HG03280 (cell line): ENCODE data around the gene SIPA1L3.

Experiments
- ATAC-seq: cut with Tn5 transposase; IDR thresholded peaks from one replicate; pipeline ENCODE4 v1.9.1; 2021; ENCODE audit warnings: mild to moderate bottlenecking, moderate library complexity; ENCODE audit not compliant: unreplicated experiment

Gene SIPA1L3

DNA sequence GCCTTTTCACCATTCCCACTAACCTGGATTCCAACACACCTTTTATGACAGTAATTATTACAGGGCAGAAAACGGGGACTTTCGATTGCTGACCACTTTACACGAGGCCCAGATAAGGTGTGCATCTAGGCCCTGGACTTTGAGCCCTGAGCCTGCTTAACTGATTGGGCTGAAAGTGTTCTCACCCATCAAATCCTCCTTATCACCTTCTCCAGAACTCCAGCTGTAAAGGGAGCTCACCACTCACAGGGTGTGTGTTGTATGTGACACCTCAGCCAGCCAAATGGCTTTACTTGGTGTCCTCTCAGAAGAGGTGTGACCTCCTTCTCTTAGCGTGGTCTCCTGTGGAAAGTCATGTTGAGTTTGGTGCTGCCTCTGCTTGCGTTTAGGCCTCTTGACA is 36.5 kb downstream of the SIPA1L3 start:
- ATAC-seq, result no peak

DNA sequence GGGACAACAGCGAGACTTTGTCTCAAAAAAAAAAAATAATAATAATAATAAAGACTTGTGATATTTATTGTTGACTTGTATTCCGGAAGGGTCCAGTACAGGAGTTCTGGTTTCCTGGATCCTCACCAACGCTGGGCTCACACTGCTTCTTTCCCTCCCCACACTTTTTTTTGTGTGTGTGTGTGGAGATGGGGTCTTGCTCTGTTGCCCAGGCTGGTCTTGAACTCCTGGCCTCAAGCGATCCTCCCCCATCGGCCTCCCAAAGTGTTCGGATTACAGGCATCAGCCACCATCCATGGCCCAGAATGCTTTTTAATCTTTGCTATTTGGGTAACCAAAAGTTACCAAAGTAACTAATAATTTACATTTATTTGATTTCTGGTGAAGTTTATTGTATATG is 39.1 kb downstream of the SIPA1L3 start:
- ATAC-seq, result no peak

DNA sequence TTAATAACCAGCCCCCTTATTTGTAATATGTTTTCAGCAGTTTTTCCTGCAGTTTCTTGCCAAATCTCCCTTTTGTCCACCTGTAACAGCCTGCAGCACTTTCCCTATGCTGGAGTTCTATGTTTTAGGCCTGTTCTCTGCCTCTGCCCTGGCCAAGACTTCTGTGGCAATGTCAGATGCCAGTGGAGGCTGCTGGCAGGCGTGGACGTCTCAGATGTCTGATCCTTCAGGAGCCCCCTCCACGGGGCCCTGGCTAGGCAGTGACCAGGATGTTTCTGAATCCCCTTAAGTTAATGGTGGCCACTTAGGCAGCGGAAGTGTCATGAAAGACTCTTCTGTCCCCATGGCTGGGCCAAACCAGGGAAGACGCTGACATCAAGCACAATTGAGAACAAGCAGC is 40.8 kb downstream of the SIPA1L3 start:
- no peak for ATAC-seq

DNA sequence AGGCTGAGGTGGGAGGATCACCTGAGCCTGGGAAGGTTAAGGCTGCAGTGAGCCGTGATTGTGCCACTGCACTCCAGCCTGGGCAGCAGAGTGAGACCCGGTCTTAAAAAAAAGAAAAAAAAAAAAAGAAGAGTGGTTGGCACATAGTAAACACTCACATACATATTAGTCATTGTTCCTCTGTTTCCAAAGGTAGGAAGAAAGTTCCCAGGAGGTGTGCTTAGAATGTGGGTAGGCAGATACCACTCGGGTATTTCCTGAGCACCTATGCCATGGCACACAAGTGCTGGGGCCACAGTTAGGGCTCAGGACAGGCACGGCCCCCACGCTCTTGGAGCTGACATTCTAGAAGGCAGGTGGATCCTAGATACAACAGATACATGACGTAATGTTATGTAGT is 41.4 kb downstream of the SIPA1L3 start:
- no peak for ATAC-seq

DNA sequence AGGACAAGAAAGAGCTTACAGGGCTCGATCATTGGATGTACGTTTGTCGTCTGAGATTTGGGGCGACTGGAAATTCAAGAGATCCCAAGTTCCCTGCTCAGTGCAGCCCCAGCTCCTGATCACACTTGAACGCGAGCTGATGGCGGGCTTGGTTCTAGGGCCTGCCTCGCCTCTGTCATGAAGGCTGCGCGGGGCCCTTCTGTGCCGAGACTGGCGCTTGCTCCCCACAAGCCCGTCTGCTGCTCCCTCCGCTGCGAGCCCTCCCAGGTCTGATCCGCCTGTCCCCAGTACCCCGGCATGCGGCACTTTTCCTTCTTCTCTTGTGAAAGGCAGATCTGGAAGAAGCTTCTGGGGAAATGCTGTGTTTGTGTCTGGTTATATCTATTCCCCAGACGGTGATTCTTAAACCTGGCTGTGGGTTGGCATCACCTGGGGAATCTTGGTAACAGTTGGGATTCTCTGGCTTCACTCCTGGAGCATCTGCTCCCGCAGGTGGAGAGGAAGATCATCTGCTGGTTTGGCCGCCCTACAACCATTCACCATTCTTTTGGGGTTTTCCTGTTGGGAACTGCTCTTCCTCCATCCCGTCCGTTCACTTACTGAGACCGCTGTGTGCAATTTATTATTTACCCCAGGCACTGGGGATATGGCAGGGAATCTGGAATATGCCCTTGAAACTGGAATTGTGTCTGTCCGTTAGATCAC is 43.6 kb downstream of the SIPA1L3 start:
- no peak for ATAC-seq

DNA sequence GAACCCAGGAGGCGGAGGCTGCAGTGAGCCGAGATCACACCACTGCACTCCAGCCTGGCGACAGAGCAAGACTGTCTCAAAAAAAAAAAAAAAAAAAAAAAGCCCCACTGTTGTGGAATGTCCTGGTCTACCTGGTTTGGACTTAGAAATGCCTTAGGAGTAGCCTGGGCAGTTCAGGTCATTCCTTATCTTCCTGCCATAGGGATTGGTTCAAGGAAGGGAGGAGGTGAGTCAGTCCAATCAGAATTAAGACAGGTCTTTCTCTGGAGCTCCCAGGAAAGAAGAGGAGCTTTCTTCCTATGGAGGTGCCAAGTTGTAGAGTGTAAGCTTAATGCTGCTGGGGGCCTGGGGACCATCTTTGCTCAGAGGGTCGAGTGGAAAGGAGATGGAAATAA is 44.8 kb downstream of the SIPA1L3 start:
- no peak for ATAC-seq

DNA sequence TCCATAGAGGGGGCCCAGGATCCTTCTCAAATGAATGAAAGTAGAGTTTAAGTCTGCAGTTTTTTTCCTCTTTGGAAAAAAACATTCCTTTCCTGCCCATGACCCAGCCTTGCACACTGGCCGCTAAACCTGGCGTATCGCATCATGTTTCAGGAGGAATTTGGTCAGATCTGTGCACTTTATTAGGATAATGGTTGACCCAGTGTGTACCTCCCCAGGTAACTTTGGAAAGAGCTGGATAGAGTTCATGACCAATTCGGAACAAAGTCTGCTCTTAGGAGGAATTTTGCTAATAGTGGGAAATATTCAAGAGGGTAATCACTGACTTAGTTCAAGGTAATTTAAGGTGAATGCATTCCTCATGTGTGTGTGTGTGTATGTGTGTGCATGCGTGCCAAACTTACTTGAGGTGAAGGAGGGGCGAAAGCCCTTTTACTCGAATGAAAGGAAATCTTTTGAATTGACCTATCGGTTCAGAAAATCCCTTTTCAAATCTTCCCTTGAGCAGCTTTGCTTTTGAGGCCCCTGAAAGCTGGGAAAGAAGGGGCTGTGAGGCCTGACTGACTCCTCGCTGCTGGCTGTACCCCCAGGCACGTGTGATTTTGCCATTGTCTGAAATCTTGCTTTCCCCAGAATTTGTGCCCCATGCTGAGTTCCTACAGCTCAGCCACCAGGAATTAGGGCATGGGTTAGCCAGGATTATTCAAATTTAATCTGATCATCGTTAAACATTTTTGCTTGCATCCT is 46.3 kb downstream of the SIPA1L3 start:
- ATAC-seq, result no peak

DNA sequence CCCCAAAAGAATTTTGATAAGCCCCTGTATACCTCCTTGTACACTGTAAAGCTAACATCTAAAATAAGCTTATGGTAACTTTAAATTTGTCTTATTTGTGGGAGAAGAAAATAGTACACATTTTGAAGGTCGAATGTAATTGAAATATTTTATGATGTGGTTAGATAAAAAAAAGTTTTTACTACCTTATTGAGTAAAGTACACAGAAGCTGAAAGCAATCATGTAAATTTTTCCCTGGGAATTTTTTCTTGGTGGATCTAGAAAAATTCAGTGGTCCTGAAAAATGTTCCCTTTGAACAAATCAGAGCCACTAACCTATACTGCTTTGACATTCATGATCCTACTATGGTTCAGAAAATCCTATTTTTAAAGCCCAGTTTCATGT is 46.9 kb downstream of the SIPA1L3 start:
- no peak for ATAC-seq

DNA sequence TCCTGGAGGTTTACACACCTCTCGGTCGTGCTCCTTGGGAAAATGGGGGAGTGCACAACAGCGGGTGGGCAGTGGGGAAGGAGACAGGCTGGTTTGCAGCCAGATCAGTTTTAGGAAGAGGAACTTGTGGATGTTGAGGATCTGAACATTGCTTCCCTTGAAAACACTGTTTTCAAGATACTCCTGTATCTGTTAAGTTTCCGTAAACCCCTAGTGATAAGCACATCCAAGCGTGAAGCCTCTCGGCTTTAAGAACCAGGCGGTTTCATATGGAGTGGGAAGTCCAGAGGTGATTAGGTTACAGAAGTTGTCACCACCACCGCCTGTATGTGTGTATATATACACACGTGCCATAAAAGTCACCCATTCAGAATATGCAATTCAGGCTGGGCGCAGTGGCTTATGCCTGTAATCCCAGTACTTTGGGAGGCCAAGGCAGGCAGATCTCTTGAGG is 47.4 kb downstream of the SIPA1L3 start:
- no peak for ATAC-seq

DNA sequence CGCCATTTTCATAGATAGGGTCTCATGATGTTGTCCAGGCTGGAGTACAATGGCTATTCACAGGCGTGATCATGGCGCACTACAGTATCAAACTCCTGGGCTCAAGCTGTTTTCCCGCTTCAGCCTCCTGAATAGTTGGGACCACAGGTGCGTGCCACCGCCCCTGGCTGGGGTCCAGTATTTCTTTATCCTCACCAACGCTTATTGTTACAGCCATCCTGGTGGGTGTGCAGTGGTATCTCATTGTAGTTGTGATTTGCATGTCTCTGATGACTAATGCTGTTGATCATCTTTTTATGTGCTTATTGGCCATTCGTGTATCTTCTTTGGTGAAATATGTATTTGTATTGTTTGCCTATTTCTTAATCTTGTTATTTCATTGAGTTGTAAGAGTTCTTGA is 49.0 kb downstream of the SIPA1L3 start:
- no peak for ATAC-seq

DNA sequence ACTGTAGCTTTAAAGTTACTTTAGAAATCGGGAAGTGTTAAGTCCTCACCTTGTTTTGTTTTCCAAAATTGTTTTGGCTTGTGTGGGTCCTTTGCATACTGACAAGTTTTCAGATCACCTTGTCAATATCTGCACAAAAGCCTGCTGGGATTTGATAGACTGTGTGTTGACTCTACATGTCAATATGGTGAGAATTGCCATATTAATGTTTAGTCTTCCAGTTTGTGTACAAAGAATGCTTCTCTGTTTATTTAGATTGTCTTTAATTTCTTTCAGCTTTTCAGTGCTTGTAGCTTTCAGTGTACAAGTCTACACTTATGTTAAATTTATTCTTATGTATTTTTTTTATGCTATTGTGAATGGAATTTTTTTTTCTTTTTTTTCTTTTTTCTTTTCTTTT is 50.2 kb downstream of the SIPA1L3 start:
- no peak for ATAC-seq

DNA sequence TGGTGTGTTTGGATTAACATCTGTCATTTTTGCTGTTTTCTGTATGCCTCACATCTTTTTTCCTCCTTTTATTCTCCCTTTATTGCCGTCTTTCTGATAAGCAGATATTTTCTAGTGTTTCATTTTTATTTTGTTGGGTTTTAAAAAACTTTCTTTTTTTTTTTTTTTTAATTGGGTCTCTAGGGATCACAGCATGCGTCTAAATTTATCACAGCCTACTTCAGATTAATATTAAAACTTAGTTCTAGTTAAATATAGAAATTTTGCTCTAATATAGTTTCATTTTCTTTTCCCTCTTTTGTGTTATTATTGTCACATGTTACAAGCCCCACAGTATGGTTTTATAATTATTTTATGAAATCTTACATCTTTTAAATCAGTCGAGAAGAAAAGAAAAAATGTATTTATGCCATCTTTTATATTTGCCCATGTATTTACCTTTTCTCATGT is 52.7 kb downstream of the SIPA1L3 start:
- ATAC-seq, result no peak

DNA sequence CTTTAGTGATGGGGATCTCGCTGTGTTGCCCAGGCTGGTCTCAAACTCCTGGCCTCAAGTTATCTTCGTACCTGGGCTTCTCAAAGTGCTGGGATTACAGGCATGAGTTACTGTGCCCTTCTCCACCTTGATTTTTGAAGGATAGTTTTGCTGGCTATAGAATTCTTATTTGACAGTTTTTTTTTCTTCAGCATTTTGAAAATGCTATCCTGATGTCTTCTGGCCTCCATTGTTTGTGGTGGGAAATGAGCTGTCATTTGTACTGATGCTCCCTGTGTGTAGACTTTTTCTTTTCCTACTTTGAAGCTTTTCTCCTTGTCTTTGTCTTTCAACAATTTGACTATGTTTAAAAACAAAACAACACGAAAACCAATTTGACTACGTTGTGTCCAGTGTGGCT is 54.2 kb downstream of the SIPA1L3 start:
- no peak for ATAC-seq

DNA sequence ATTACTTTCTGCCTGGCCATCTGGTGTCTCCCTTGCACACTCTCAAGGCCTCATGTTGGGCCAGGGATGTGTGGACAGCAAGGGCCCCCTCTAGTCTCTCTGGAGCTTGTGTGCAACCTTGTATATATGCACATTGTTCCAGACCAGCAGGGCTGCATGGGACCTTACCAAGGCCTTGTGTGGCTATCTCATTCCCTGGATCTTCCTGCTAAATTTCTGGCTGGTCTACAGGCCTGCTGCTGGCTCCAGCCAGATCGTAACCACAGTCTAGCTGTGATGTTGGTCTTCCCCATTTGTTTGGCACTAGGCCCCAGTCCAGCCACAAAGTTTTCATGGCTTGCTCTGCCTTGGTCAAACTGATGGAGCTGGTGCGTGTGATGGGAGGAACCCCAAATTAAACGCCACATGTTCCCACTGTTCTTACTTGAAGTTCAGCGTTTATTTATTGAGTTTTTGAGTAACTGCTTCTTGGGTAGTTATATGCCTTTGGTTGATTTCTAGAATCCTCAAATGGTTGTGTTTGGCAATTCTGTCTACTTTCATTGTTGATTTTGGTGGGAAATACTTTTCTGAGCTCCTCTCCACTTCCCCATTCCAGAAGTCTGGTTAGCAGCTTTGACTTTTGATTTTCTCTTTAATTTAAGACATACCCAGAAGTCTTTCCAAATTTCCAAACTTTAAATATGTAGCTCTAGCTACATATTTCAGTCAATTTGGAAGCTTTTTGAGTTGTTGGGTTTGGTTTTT is 56.4 kb downstream of the SIPA1L3 start:
- ATAC-seq, result no peak

DNA sequence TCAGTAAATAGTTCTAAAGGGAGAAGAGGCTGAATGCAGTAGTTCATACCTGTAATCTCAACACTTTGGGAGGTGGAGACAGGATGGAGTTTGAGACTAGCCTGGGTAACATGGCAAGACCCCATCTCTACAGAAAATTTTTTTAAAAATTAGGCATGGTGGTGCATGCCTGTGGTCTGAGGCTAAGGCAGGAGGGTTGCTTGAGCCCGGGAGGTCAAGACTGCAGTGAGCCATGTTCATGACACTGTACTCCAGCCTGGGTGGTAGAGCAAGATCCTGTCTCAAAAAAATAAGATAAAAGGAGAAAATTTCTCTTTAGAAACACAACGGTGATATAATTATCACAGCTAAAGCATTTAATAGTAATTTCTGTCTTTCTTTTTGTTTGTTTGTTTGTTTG is 57.1 kb downstream of the SIPA1L3 start:
- ATAC-seq, result no peak

DNA sequence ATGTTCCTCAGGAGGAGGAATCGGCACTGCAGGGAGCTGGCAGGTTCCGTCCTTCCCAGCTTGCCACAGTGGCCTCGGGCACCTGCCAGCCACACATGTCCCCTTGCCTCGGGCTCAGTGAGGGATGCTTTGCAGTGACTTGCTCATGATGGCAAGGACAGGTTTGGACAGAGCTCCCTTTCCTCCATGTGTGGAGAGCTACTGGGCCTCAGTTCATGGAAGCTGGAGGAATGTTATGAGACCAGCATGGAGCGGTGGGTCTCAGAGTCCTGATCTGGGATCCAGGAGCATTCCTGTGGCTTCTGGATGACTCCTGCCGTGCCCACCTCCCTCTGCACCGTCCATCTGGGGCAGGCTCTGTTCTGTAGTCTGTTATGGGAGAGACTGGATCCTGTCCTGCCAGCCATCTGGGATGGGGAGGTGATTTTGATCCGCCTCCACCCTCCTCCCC is 59.2 kb downstream of the SIPA1L3 start:
- no peak for ATAC-seq

DNA sequence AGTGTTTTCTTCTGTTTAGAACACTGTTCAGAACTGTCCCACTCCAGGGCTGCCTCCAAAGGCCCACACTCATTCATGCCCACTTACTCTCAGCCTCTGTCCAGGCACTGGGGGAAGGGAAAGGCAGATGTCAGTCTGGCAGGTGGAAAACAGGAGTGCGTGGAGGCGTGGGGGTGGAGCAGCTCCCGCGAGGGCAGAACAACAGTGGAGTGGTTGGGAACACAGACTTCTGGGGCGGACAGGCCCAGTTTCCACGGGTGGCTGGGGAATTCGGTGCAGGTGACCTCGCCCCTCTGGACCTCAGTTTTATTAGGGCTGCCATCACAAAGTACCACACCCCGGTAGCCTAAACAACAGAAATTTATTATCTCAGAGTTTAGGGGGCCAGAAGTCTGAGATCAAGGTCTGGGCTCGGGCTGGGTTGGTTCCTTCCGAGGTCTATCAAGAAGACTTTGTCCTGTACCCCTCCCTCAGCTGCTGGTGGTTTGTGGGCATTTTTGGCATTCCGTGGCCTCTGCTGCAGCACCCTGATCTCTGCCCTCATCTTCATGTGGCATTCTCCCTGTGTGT is 59.7 kb downstream of the SIPA1L3 start:
- no peak for ATAC-seq

DNA sequence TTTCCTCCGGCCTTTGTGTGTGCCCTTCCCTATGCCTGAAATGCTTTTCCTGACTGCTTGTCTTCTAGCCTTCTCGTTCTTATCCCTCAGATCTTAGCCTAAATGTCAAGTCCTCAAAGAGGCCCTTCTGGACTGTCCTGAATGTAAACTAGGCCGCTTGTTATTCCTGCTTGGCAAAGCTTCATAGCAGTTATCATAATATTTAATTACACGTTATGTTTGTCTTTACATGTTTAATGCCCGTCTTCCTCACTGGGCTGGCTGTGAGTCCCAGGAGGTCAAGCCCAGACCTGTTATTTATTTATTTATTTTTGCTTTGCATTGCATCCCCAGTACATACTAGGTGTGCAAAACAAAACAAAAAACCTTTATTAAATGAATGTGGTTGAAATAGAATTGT is 62.7 kb downstream of the SIPA1L3 start:
- no peak for ATAC-seq

DNA sequence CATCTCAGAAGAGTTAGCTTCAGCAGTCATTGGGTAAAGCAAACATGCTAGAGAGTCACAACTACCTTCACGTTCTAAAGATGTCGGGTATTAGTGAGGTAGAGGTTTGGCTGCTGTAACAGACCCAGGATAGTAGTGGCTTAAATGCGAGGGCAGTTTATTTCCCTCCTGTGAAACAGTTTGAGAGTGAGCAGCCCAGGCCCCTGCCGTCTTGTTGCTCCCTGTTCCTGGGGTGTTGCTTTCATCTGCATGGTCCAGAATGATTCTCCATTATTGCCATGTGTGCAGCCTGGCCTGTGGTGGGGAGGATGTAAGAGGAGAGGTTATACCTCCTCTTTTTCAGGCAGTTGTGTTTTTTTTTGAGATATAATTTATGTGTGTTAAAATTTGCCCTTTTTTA is 63.7 kb downstream of the SIPA1L3 start:
- ATAC-seq, result no peak

DNA sequence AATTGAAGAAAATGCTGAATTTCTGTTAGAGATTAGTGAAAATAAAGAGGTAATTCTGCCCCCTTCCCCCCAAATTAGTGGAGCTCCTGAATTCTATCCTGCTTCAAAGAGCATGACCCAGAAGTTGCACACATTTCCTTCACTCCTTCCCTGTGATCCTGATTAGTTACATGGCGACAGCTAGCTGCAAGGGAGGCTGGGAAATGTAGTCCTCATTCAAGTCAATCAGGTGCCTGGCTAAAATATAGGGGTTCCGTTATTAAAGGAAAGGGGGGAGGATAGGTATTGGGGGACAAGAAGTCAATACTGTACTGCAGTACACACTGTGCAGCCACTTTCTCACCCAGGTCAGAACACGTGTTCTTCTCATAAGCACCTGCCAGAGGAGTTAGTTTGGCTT is 65.8 kb downstream of the SIPA1L3 start:
- no peak for ATAC-seq

DNA sequence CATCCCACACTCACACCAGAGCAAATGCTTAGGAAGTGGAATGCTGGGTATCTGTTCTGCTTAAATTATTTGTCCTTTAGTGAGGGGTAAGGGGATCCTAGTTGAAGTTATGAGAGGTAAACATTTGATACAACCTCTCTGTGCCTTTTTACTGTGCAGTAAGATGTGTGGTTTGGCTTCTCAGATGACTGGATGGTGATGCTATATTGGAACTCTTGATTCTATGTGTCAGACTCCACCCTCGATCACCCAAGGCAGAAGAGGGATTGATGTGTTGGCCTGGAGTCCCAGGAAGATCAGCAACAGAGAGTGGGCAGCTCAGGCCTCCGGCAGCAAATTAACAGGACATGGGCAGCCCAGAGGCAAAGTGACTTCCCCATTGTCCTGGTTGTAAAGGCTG is 66.7 kb downstream of the SIPA1L3 start:
- ATAC-seq, result no peak
